H9 (cell line): Measurements from ENCODE around the gene OR2T27. TPM values are rescaled to one million over a fixed set of nuclear protein-coding genes. Genes with fewer than 3 reads are reported as not detected.
"Not testable (repeated sequence)": the region's sequence is repeated elsewhere in the genome, so short reads cannot be mapped to it uniquely, and the experiment has no call there.

Experiments used
- DNase-seq: peaks from one replicate; pipeline ENCODE4 v3.0.0-alpha.2; 2017
- H2AFZ ChIP-seq: one replicate; pipeline ENCODE4 v1.6.1; 2013; ENCODE audit warnings: mild to moderate bottlenecking, low read length, control low read depth, moderate library complexity
- H2AK5ac ChIP-seq: 2 replicates; pipeline ENCODE4 v1.6.1; 2013; ENCODE audit warnings: low read length, control low read depth, mixed read lengths; ENCODE audit not compliant: insufficient read length
- H2BK120ac ChIP-seq: one replicate; pipeline ENCODE4 v1.6.1; 2013; ENCODE audit warnings: low read depth, mild to moderate bottlenecking, low read length, control low read depth, inconsistent platforms; ENCODE audit not compliant: poor library complexity, severe bottlenecking
- H2BK12ac ChIP-seq: 2 replicates; pipeline ENCODE4 v1.6.1; 2013; ENCODE audit warnings: low read length, control low read depth, mixed read lengths, low read depth; ENCODE audit not compliant: insufficient read length
- H2BK15ac ChIP-seq: 2 replicates; pipeline ENCODE4 v1.6.1; 2013; ENCODE audit warnings: low read depth, low read length, control low read depth
- H2BK20ac ChIP-seq: one replicate; pipeline ENCODE4 v1.6.1; 2013; ENCODE audit warnings: low read depth, mild to moderate bottlenecking, low read length, control low read depth, inconsistent platforms; ENCODE audit not compliant: poor library complexity, severe bottlenecking
- H2BK5ac ChIP-seq: 2 replicates; pipeline ENCODE4 v1.6.1; 2013; ENCODE audit warnings: low read length, control low read depth, mixed read lengths; ENCODE audit not compliant: insufficient read length
- H3K14ac ChIP-seq: 2 replicates; pipeline ENCODE4 v1.6.1; 2013; ENCODE audit warnings: low read length, control low read depth; ENCODE audit not compliant: insufficient read depth
- H3K18ac ChIP-seq: 2 replicates; pipeline ENCODE4 v1.6.1; 2013; ENCODE audit warnings: low read depth, mild to moderate bottlenecking, mixed read lengths, low read length, control low read depth; ENCODE audit not compliant: insufficient read length
- H3K23ac ChIP-seq: 2 replicates; pipeline ENCODE4 v1.6.1; 2013; ENCODE audit warnings: low read length, control low read depth, mixed read lengths, low read depth; ENCODE audit not compliant: insufficient read length
- H3K23me2 ChIP-seq: 2 replicates; pipeline ENCODE4 v1.6.1; 2013; ENCODE audit warnings: low read depth, mild to moderate bottlenecking, mixed read lengths, low read length, control low read depth; ENCODE audit not compliant: insufficient read length, poor library complexity, severe bottlenecking
- H3K27ac ChIP-seq: 2 replicates; pipeline ENCODE4 v1.5.1; 2013; ENCODE audit warnings: low read length, control low read depth, mixed read lengths, low read depth; ENCODE audit not compliant: insufficient read length
- H3K27me3 ChIP-seq: 2 replicates; pipeline ENCODE4 v1.6.1; 2013; ENCODE audit warnings: low read length, control low read depth, inconsistent platforms; ENCODE audit not compliant: insufficient read depth
- H3K4ac ChIP-seq: 2 replicates; pipeline ENCODE4 v1.6.1; 2013; ENCODE audit warnings: low read depth, mild to moderate bottlenecking, control low read depth, inconsistent platforms, low read length, moderate library complexity
- H3K4me1 ChIP-seq: 2 replicates; pipeline ENCODE4 v1.6.1; 2013; ENCODE audit warnings: low read length, control low read depth, inconsistent platforms; ENCODE audit not compliant: insufficient read depth
- H3K4me2 ChIP-seq: 2 replicates; pipeline ENCODE4 v1.6.1; 2013; ENCODE audit warnings: low read length, control low read depth, mixed read lengths; ENCODE audit not compliant: insufficient read length, insufficient read depth
- H3K56ac ChIP-seq: 2 replicates; pipeline ENCODE4 v1.6.1; 2013; ENCODE audit warnings: low read depth, mild to moderate bottlenecking, mixed read lengths, low read length, control low read depth; ENCODE audit not compliant: insufficient read length
- H3K79me1 ChIP-seq: 2 replicates; pipeline ENCODE4 v1.6.1; 2013; ENCODE audit warnings: low read depth, mild to moderate bottlenecking, moderate library complexity, low read length, control low read depth, inconsistent platforms; ENCODE audit not compliant: insufficient read depth, poor library complexity, severe bottlenecking
- H3K79me2 ChIP-seq: 2 replicates; pipeline ENCODE4 v1.6.1; 2013; ENCODE audit warnings: low read length, control low read depth, inconsistent platforms; ENCODE audit not compliant: insufficient read depth
- H3K9ac ChIP-seq: 2 replicates; pipeline ENCODE4 v1.6.1; 2013; ENCODE audit warnings: low read length, control low read depth, mixed read lengths; ENCODE audit not compliant: insufficient read length; ENCODE audit errors: extremely low read depth
- H3K9me3 ChIP-seq: one replicate; pipeline ENCODE4 v1.6.1; 2013; ENCODE audit warnings: low read depth, low read length, inconsistent platforms; ENCODE audit not compliant: control insufficient read depth
- H3T11ph ChIP-seq: one replicate; pipeline ENCODE4 v1.6.1; 2013; ENCODE audit warnings: mild to moderate bottlenecking, low read length, control low read depth, inconsistent platforms
- H4K20me1 ChIP-seq: one replicate; pipeline ENCODE4 v1.6.1; 2013; ENCODE audit not compliant: control insufficient read depth, insufficient read length, insufficient read depth
- H4K5ac ChIP-seq: 2 replicates; pipeline ENCODE4 v1.6.1; 2013; ENCODE audit warnings: low read depth, mild to moderate bottlenecking, mixed read lengths, low read length, control low read depth; ENCODE audit not compliant: insufficient read length
- H4K8ac ChIP-seq: replicated peaks from 2 replicates; pipeline ENCODE4 v1.6.1; 2013; ENCODE audit warnings: low read length, control low read depth, mixed read lengths, low read depth; ENCODE audit not compliant: insufficient read length
- H4K91ac ChIP-seq: 2 replicates; pipeline ENCODE4 v1.6.1; 2013; ENCODE audit warnings: low read depth, mild to moderate bottlenecking, moderate library complexity, mixed read lengths, low read length, control low read depth; ENCODE audit not compliant: insufficient read length
- H3K27ac Mint-ChIP-seq, 3 experiments: 2 replicates in 2 of 3; 3 replicates in 1 of 3; pipeline ENCODE4 v1.8.0; 2020 to 2021; ENCODE audit warnings: mixed read lengths in 3 of 3, mild to moderate bottlenecking in 1 of 3, moderate library complexity in 1 of 3
- H3K27me3 Mint-ChIP-seq: 2 replicates; pipeline ENCODE4 v1.8.0; 2021; ENCODE audit warnings: low read depth, mild to moderate bottlenecking, moderate library complexity, mixed read lengths
- H3K36me3 Mint-ChIP-seq, 3 experiments: 2 replicates in 2 of 3; 3 replicates in 1 of 3; pipeline ENCODE4 v1.8.0; 2020 to 2021; ENCODE audit warnings: low read depth in 3 of 3, mixed read lengths in 3 of 3; ENCODE audit not compliant: insufficient read depth in 1 of 3
- H3K4me1 Mint-ChIP-seq, 2 experiments: 2 replicates each; pipeline ENCODE4 v1.8.0; 2020; ENCODE audit warnings: mixed read lengths in 2 of 2
- H3K4me3 Mint-ChIP-seq, 2 experiments: 2 replicates in 1 of 2; 3 replicates in 1 of 2; pipeline ENCODE4 v1.8.0; 2020 to 2021; ENCODE audit warnings: mild to moderate bottlenecking in 2 of 2, mixed read lengths in 2 of 2, moderate library complexity in 1 of 2
- H3K9me3 Mint-ChIP-seq, 2 experiments: 2 replicates in 1 of 2; 3 replicates in 1 of 2; pipeline ENCODE4 v1.8.0; 2020; ENCODE audit warnings: mild to moderate bottlenecking in 2 of 2, mixed read lengths in 2 of 2, moderate library complexity in 1 of 2
- WGBS: extraction: QIAGEN DNeasy Blood & Tissue Kit; methylation state at CpG from one replicate; pipeline ENCODE4 v1.1.7; 2013; ENCODE audit warnings: missing lambda C conversion rate, low lambda C conversion rate, mixed read lengths; ENCODE audit not compliant: insufficient read length; ENCODE audit errors: extremely low coverage; 5-methylcytosine and 5-hydroxymethylcytosine counted together
- total RNA-seq: library from RNA; stranded (reverse); gene quantifications from 2 replicates; pipeline ENCODE4 v1.2.1, GENCODE V29; 2021

The OR2T27 gene
- total RNA-seq, 1 experiment from 2014 or later = not detected

GRCh38 chr1:248645178-248645577, 10.2 kb downstream of the OR2T27 start, which contains the start of gene OR2T35:
Gene OR2T35 (minus strand): TSS chr1:248645278. CDS start chr1:248639258, 6,020 bp downstream.
- H3K9ac ChIP-seq, DNase-seq, H4K5ac ChIP-seq, H2BK20ac ChIP-seq, H2BK5ac ChIP-seq, H4K91ac ChIP-seq, H3K4me3 Mint-ChIP-seq, H4K8ac ChIP-seq, H3K18ac ChIP-seq, H2AK5ac ChIP-seq, H3K4me2 ChIP-seq, H2BK120ac ChIP-seq, H3K27ac Mint-ChIP-seq, H3K27me3 Mint-ChIP-seq, H3K9me3 ChIP-seq, H2BK15ac ChIP-seq, H2AFZ ChIP-seq, H3K56ac ChIP-seq, H3T11ph ChIP-seq, H3K23me2 ChIP-seq, H3K27ac ChIP-seq, H3K79me2 ChIP-seq, H3K79me1 ChIP-seq, H3K27me3 ChIP-seq, H3K4me1 ChIP-seq, H2BK12ac ChIP-seq, H3K4me1 Mint-ChIP-seq, H4K20me1 ChIP-seq, H3K14ac ChIP-seq, H3K36me3 Mint-ChIP-seq, H3K4ac ChIP-seq, H3K23ac ChIP-seq: not testable (repeated sequence)
- WGBS = no CpG with 5 or more reads among the region's 3 CpGs
- H3K9me3 Mint-ChIP-seq = peaks cover 17 to 33% of the 10 kb centered on the region in 2 experiments; a peak in 4 of 5 replicates

- H4K91ac ChIP-seq, H4K5ac ChIP-seq, H3T11ph ChIP-seq, H3K4me1 ChIP-seq, H3K4me2 ChIP-seq, H3K14ac ChIP-seq, H2BK12ac ChIP-seq, H4K8ac ChIP-seq, DNase-seq, H3K4me1 Mint-ChIP-seq, H3K27ac Mint-ChIP-seq, H2BK20ac ChIP-seq, H3K56ac ChIP-seq, H2BK5ac ChIP-seq, H2AK5ac ChIP-seq, H3K23me2 ChIP-seq, H2AFZ ChIP-seq, H3K9me3 ChIP-seq, H3K79me2 ChIP-seq, H3K18ac ChIP-seq, H3K79me1 ChIP-seq, H2BK15ac ChIP-seq, H3K27me3 Mint-ChIP-seq, H3K27ac ChIP-seq, H3K9ac ChIP-seq, H2BK120ac ChIP-seq, H3K27me3 ChIP-seq, H3K36me3 Mint-ChIP-seq, H3K4ac ChIP-seq, H3K4me3 Mint-ChIP-seq, H4K20me1 ChIP-seq, H3K23ac ChIP-seq: not testable (repeated sequence)
- peaks cover 8 to 22% of the 10 kb centered on the region in 2 experiments for H3K9me3 Mint-ChIP-seq
- no CpG with 5 or more reads among the region's 4 CpGs for WGBS
Observed at GRCh38 chr1:248642971-248643651, 12.2 kb downstream of the OR2T27 start.
